ENCODE measurements around the gene MAMSTR. TPM values are rescaled to one million over a fixed set of nuclear protein-coding genes. Genes with fewer than 3 reads are reported as not detected.
A peak's percentile ranks its signal among the peaks of the same experiment; 100 is the strongest.

Gene MAMSTR
- polyA plus RNA-seq, 1 donor (not counting 4 experiments of a cell fraction or from before 2014, with no cell fraction given) = 0.35 TPM

GRCh38 chr19:48676487-48676886, 43.0 kb downstream of the MAMSTR start:
- dilution Hi-C loops (cut with MboI; ENCODE audit: extremely low pct_ligation_motif_present, low sequenced_read_pairs) = no loop called here
- Histone ChIP-seq H3K27me3 (ENCODE audit: control insufficient read depth, extremely low read depth, insufficient read depth, low read length) (no peaks in the 10 kb centered on the region), H3K4me1 (ENCODE audit: control insufficient read depth, extremely low read depth, insufficient read depth, low read length) (no peaks in the 10 kb centered on the region), H3K36me3 (ENCODE audit: control insufficient read depth in 2 of 2, extremely low read depth in 1 of 2, insufficient read depth in 2 of 2, low read length in 2 of 2) (no peaks in the 10 kb centered on the region), H3K4me2 (ENCODE audit: control insufficient read depth, extremely low read depth, insufficient read depth, low read depth, low read length) (no peak overlapping the region), H3K9me3 (ENCODE audit: control insufficient read depth, low read depth, low read length) (no peaks in the 10 kb centered on the region), H4K20me1 (ENCODE audit: control insufficient read depth, extremely low read depth, insufficient read depth, low read length) (no peaks in the 10 kb centered on the region), H3K4me3 (ENCODE audit: control insufficient read depth in 2 of 3, extremely low read depth in 1 of 3, insufficient read depth in 2 of 3, low read depth in 1 of 3, low read length in 3 of 3) (no peak overlapping the region), H3K27ac (ENCODE audit: control insufficient read depth, insufficient read depth, low read length) (no peak overlapping the region), H3K9ac (ENCODE audit: control insufficient read depth, extremely low read depth, insufficient read depth, low read length) (no peak overlapping the region), H3K79me2 (ENCODE audit: control insufficient read depth, insufficient read depth, low read length) (no peaks in the 10 kb centered on the region), H3K9me1 (ENCODE audit: control insufficient read depth, extremely low read depth, insufficient read depth, low read length) (no peaks in the 10 kb centered on the region), H2AFZ (ENCODE audit: control insufficient read depth, low read length) (no peak overlapping the region)
- FAIRE-seq (no peak), DNase-seq (ENCODE audit: low read depth, low spot score) (no peak)
- TF ChIP-seq CTCF (optimal IDR thresholded peaks at IDR 0.05 in 1 of 3, IDR thresholded peaks at IDR 0.05 in 1 of 3, conservative IDR thresholded peaks at IDR 0.05 in 1 of 3; ENCODE audit: extremely low read depth in 1 of 3, insufficient read depth in 2 of 3, low read length in 3 of 3) (no peak), EZH2 (IDR thresholded peaks at IDR 0.05; ENCODE audit: low read length) (no peak)

GRCh38 chr19:48674921-48675824, 44.4 kb downstream of the MAMSTR start:
- dilution Hi-C loops (cut with MboI; ENCODE audit: extremely low pct_ligation_motif_present, low sequenced_read_pairs) = no loop called here
- Histone ChIP-seq H3K27ac (ENCODE audit: control insufficient read depth, insufficient read depth, low read length) (no peak overlapping the region), H3K9ac (ENCODE audit: control insufficient read depth, extremely low read depth, insufficient read depth, low read length) (no peak overlapping the region), H3K9me3 (ENCODE audit: control insufficient read depth, low read depth, low read length) (no peaks in the 10 kb centered on the region), H3K4me3 (ENCODE audit: control insufficient read depth in 2 of 3, extremely low read depth in 1 of 3, insufficient read depth in 2 of 3, low read depth in 1 of 3, low read length in 3 of 3) (no peak overlapping the region), H3K4me1 (ENCODE audit: control insufficient read depth, extremely low read depth, insufficient read depth, low read length) (no peaks in the 10 kb centered on the region), H2AFZ (ENCODE audit: control insufficient read depth, low read length) (no peak overlapping the region), H4K20me1 (ENCODE audit: control insufficient read depth, extremely low read depth, insufficient read depth, low read length) (no peaks in the 10 kb centered on the region), H3K4me2 (ENCODE audit: control insufficient read depth, extremely low read depth, insufficient read depth, low read depth, low read length) (no peak overlapping the region), H3K36me3 (ENCODE audit: control insufficient read depth in 2 of 2, extremely low read depth in 1 of 2, insufficient read depth in 2 of 2, low read length in 2 of 2) (no peaks in the 10 kb centered on the region), H3K9me1 (ENCODE audit: control insufficient read depth, extremely low read depth, insufficient read depth, low read length) (no peaks in the 10 kb centered on the region), H3K27me3 (ENCODE audit: control insufficient read depth, extremely low read depth, insufficient read depth, low read length) (no peaks in the 10 kb centered on the region), H3K79me2 (ENCODE audit: control insufficient read depth, insufficient read depth, low read length) (no peaks in the 10 kb centered on the region)
- DNase-seq (ENCODE audit: low read depth, low spot score) = no peak
- TF ChIP-seq CTCF (optimal IDR thresholded peaks at IDR 0.05 in 1 of 3, IDR thresholded peaks at IDR 0.05 in 1 of 3, conservative IDR thresholded peaks at IDR 0.05 in 1 of 3; ENCODE audit: extremely low read depth in 1 of 3, insufficient read depth in 2 of 3, low read length in 3 of 3) (peak; percentile 71 to 93 (median 73)), EZH2 (IDR thresholded peaks at IDR 0.05; ENCODE audit: low read length) (no peak)
- FAIRE-seq = peak; percentile 63
